HepG2 (cell line): Measurements from ENCODE around the gene ZNF687. TPM values are rescaled to one million over a fixed set of nuclear protein-coding genes. Genes with fewer than 3 reads are reported as not detected.

Source experiments
- AHR ChIP-seq: IDR thresholded peaks from 2 replicates; pipeline ENCODE4 v1.6.1; 2018; ENCODE audit warnings: missing genetic modification reagents, missing compliant biosample characterization
- ARNTL ChIP-seq: sonication (generic); formaldehyde crosslinking; IDR thresholded peaks from 2 replicates; pipeline ENCODE4 v1.4.0; 2020; ENCODE audit warnings: mild to moderate bottlenecking, missing genetic modification reagents
- CBFB ChIP-seq: sonication (generic); formaldehyde crosslinking; IDR thresholded peaks from 2 replicates; pipeline ENCODE4 v1.4.0; 2020; ENCODE audit warnings: missing genetic modification reagents
- ETV6 ChIP-seq: sonication (generic); formaldehyde crosslinking; conservative IDR thresholded peaks from 2 replicates; pipeline ENCODE4 v1.4.0; 2020; ENCODE audit warnings: missing genetic modification reagents
- FIP1L1 ChIP-seq: fragments of 200-400 bp; formaldehyde crosslinking; IDR thresholded peaks from 2 replicates; pipeline ENCODE4 v1.6.1; 2018; ENCODE audit warnings: low read depth, mild to moderate bottlenecking, low read length, moderate library complexity, borderline replicate concordance; ENCODE audit not compliant: insufficient read depth
- JUN ChIP-seq: sonication (generic); formaldehyde crosslinking; IDR thresholded peaks from 2 replicates; pipeline ENCODE4 v1.4.0; 2020; ENCODE audit warnings: mild to moderate bottlenecking, missing genetic modification reagents
- KDM6A ChIP-seq: IDR thresholded peaks from 2 replicates; pipeline ENCODE4 v1.6.1; 2016; ENCODE audit warnings: low read depth
- KMT2B ChIP-seq: IDR thresholded peaks from 2 replicates; pipeline ENCODE4 v1.6.1; 2016; ENCODE audit warnings: missing genetic modification reagents, missing compliant biosample characterization
- MAFF ChIP-seq: IDR thresholded peaks from 2 replicates; pipeline ENCODE4 v1.6.1; 2011; ENCODE audit warnings: low read depth, low read length, improper control_type of control experiment
- RFXAP ChIP-seq: sonication (generic); formaldehyde crosslinking; IDR thresholded peaks from 2 replicates; pipeline ENCODE4 v1.4.0; 2020; ENCODE audit warnings: missing genetic modification reagents, borderline replicate concordance
- SMARCE1 ChIP-seq: fragments of 450-650 bp; IDR thresholded peaks from 2 replicates; pipeline ENCODE4 v1.6.1; 2017; ENCODE audit warnings: borderline replicate concordance
- ZBTB1 ChIP-seq: sonication (generic); formaldehyde crosslinking; IDR thresholded peaks from 2 replicates; pipeline ENCODE4 v1.4.0; 2020; ENCODE audit warnings: missing genetic modification reagents, borderline replicate concordance
- ZBTB3 ChIP-seq: sonication (generic); formaldehyde crosslinking; IDR thresholded peaks from 2 replicates; pipeline ENCODE4 v1.4.0; 2020; ENCODE audit warnings: low read depth, mild to moderate bottlenecking, moderate library complexity, missing genetic modification reagents, borderline replicate concordance
- ZNF138 ChIP-seq: sonication (generic); formaldehyde crosslinking; IDR thresholded peaks from 2 replicates; pipeline ENCODE4 v1.5.0; 2020; ENCODE audit warnings: mild to moderate bottlenecking, low read depth, missing genetic modification reagents
- ZNF180 ChIP-seq: sonication (generic); formaldehyde crosslinking; IDR thresholded peaks from 2 replicates; pipeline ENCODE4 v1.4.0; 2020; ENCODE audit warnings: low read depth, missing genetic modification reagents, borderline replicate concordance
- ZNF749 ChIP-seq: sonication (generic); formaldehyde crosslinking; IDR thresholded peaks from 2 replicates; pipeline ENCODE4 v1.8.0; 2022; ENCODE audit warnings: mild to moderate bottlenecking, missing genetic modification reagents, moderate library complexity, borderline replicate concordance
- ZNF768 ChIP-seq: sonication (generic); formaldehyde crosslinking; IDR thresholded peaks from 2 replicates; pipeline ENCODE4 v1.4.0; 2020; ENCODE audit warnings: missing genetic modification reagents
- polyA plus RNA-seq, 8 experiments: library from polyadenylated mRNA; depleted of rRNA in 3 of 8; stranded (reverse) in 7 of 8; unstranded in 1 of 8; fragments of >200 nt; fragmentation: Illumina TruSeq in 4 of 8; extraction: Trizol in 4 of 8; gene quantifications; 2 replicates each; pipeline versions ENCODE4 v1.2.1 to v1.2.3, GENCODE V29; 2011 to 2016; ENCODE audit warnings: low read depth in 4 of 8, missing spikeins in 1 of 8, mixed read lengths in 1 of 8; ENCODE audit not compliant: insufficient read depth in 1 of 8
- total RNA-seq, 5 experiments: library from RNA; depleted of rRNA; stranded (reverse); fragments of >200 nt; fragmentation: Illumina TruSeq; extraction: Trizol; gene quantifications; 2 replicates each; pipeline ENCODE4 v1.2.3, GENCODE V29; 2016; ENCODE audit warnings: low read depth in 1 of 5
- TF ChIP-seq, protein P1 (sequence below): sonication (generic); formaldehyde crosslinking; IDR thresholded peaks from 2 replicates; pipeline ENCODE4 v1.4.0; 2020; ENCODE audit warnings: missing genetic modification reagents, mild to moderate bottlenecking, borderline replicate concordance
- TF ChIP-seq, protein P2 (sequence below): IDR thresholded peaks from 2 replicates; pipeline ENCODE4 v1.6.1; 2016
- TF ChIP-seq, protein P3 (sequence below): IDR thresholded peaks from 2 replicates; pipeline ENCODE4 v1.6.1; 2016; ENCODE audit warnings: low read depth, control low read depth
- TF ChIP-seq, protein P4 (sequence below): sonication (generic); formaldehyde crosslinking; IDR thresholded peaks from 2 replicates; pipeline ENCODE4 v1.8.0; 2022; ENCODE audit warnings: missing genetic modification reagents, mild to moderate bottlenecking, moderate library complexity, borderline replicate concordance
- TF ChIP-seq, protein P5 (sequence below): sonication (generic); formaldehyde crosslinking; IDR thresholded peaks from 2 replicates; pipeline ENCODE4 v1.5.0; 2020; ENCODE audit warnings: missing genetic modification reagents

Gene ZNF687
- total and polyA plus RNA-seq, 2 of the 13 experiments (the other 11 are each of a cell fraction or from before 2014, with no cell fraction given) = 14.1 to 16.5 TPM

DNA sequence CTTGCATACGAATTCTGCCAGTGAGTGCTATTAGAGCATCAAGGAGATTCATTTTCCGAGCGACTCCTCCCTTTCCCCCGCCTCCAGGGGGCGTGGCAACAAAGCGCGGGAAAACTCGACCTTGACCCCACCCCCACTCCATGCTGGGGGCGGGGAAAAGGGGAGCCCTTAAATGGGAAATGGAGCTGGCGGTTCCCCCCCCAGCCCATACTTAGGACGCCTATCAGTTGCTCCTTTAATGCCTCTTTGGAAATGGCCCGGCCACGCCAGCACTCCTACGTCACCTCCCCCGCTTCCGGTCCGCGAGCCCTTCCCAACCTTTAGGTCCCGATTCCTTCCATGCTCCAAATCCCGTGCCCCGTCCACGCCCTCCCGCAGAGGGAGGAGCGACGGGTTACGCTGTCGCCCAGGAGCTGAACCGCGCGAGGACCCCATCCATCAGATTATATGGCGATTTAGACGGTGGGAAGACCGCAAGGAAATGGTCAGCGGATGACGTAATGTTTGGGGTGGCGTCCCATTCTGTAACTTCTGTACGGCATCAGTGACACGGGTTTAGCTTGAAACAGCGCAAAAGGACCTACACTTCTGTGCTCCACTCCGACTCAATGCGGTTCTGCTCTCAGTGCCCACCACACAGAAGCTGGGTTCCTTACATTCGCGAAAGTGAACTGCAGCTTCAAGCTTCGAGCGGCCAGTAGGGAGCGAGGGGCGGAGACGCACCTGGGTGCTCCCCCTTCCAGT, 702 bp upstream of the ZNF687 start (continued):
- TF ChIP-seq, protein P1, sequence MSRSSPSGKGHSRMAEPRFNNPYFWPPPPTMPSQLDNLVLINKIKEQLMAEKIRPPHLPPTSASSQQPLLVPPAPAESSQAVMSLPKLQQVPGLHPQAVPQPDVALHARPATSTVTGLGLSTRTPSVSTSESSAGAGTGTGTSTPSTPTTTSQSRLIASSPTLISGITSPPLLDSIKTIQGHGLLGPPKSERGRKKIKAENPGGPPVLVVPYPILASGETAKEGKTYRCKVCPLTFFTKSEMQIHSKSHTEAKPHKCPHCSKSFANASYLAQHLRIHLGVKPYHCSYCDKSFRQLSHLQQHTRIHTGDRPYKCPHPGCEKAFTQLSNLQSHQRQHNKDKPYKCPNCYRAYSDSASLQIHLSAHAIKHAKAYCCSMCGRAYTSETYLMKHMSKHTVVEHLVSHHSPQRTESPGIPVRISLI (CRISPR knock-in tag) = peak; percentile 21; the same call in 1 of the 2 replicates
- TF ChIP-seq, protein P2, sequence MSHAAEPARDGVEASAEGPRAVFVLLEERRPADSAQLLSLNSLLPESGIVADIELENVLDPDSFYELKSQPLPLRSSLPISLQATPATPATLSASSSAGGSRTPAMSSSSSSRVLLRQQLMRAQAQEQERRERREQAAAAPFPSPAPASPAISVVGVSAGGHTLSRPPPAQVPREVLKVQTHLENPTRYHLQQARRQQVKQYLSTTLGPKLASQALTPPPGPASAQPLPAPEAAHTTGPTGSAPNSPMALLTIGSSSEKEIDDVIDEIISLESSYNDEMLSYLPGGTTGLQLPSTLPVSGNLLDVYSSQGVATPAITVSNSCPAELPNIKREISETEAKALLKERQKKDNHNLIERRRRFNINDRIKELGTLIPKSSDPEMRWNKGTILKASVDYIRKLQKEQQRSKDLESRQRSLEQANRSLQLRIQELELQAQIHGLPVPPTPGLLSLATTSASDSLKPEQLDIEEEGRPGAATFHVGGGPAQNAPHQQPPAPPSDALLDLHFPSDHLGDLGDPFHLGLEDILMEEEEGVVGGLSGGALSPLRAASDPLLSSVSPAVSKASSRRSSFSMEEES (CRISPR knock-in tag) = no peak; the same call in 1 of the 2 replicates
- TF ChIP-seq FIP1L1 (no peak), AHR (CRISPR knock-in tag) (no peak; the same call in 1 of the 2 replicates), ZBTB3 (0 out of 2 replicates have a peak, but pooled peaks have one; percentile 40), ZNF749 (CRISPR knock-in tag) (peak; percentile 91; the same call in 1 of the 2 replicates), MAFF (no peak), JUN (CRISPR knock-in tag) (peak; percentile 86), SMARCE1 (no peak), ZNF138 (CRISPR knock-in tag) (no peak), ARNTL (peak; percentile 67), CBFB (CRISPR knock-in tag) (peak; percentile 37; the same call in 1 of the 2 replicates), ZBTB1 (CRISPR knock-in tag) (no peak), ZNF768 (CRISPR knock-in tag) (no peak), ZNF180 (no peak), RFXAP (CRISPR knock-in tag) (no peak), KDM6A (CRISPR knock-in tag) (peak; percentile 13; the same call in 1 of the 2 replicates), ETV6 (CRISPR knock-in tag) (no peak), KMT2B (peak; percentile 73)
- TF ChIP-seq, protein P3, sequence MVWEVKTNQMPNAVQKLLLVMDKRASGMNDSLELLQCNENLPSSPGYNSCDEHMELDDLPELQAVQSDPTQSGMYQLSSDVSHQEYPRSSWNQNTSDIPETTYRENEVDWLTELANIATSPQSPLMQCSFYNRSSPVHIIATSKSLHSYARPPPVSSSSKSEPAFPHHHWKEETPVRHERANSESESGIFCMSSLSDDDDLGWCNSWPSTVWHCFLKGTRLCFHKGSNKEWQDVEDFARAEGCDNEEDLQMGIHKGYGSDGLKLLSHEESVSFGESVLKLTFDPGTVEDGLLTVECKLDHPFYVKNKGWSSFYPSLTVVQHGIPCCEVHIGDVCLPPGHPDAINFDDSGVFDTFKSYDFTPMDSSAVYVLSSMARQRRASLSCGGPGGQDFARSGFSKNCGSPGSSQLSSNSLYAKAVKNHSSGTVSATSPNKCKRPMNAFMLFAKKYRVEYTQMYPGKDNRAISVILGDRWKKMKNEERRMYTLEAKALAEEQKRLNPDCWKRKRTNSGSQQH (CRISPR knock-in tag) = peak; percentile 38; the same call in 1 of the 2 replicates
- TF ChIP-seq, protein P4, sequence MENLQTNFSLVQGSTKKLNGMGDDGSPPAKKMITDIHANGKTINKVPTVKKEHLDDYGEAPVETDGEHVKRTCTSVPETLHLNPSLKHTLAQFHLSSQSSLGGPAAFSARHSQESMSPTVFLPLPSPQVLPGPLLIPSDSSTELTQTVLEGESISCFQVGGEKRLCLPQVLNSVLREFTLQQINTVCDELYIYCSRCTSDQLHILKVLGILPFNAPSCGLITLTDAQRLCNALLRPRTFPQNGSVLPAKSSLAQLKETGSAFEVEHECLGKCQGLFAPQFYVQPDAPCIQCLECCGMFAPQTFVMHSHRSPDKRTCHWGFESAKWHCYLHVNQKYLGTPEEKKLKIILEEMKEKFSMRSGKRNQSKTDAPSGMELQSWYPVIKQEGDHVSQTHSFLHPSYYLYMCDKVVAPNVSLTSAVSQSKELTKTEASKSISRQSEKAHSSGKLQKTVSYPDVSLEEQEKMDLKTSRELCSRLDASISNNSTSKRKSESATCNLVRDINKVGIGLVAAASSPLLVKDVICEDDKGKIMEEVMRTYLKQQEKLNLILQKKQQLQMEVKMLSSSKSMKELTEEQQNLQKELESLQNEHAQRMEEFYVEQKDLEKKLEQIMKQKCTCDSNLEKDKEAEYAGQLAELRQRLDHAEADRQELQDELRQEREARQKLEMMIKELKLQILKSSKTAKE (CRISPR knock-in tag) = no peak
- TF ChIP-seq, protein P5, sequence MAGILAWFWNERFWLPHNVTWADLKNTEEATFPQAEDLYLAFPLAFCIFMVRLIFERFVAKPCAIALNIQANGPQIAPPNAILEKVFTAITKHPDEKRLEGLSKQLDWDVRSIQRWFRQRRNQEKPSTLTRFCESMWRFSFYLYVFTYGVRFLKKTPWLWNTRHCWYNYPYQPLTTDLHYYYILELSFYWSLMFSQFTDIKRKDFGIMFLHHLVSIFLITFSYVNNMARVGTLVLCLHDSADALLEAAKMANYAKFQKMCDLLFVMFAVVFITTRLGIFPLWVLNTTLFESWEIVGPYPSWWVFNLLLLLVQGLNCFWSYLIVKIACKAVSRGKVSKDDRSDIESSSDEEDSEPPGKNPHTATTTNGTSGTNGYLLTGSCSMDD (CRISPR knock-in tag) = no peak
